Trophoblast cell (in vitro differentiated cells and primary cell): ENCODE measurements around the gene COL6A3.

Experiments used
- DNase-seq, 2 donors: peaks; one replicate each; pipeline ENCODE4 v3.0.0-alpha.2; 2016
- H2AFZ ChIP-seq: 2 replicates; pipeline ENCODE4 v1.6.1; 2013; ENCODE audit warnings: low read length, moderate library complexity, mild to moderate bottlenecking; ENCODE audit not compliant: insufficient read depth, poor library complexity
- H2AK5ac ChIP-seq: 2 replicates; pipeline ENCODE4 v1.6.1; 2013; ENCODE audit warnings: mild to moderate bottlenecking, low read length
- H2BK120ac ChIP-seq: 2 replicates; pipeline ENCODE4 v1.6.1; 2013; ENCODE audit warnings: low read length, mild to moderate bottlenecking, moderate library complexity; ENCODE audit not compliant: insufficient read depth, poor library complexity
- H2BK12ac ChIP-seq: 2 replicates; pipeline ENCODE4 v1.6.1; 2013; ENCODE audit warnings: mild to moderate bottlenecking, low read length, moderate library complexity
- H2BK5ac ChIP-seq: 2 replicates; pipeline ENCODE4 v1.6.1; 2013; ENCODE audit warnings: low read length, low read depth, moderate library complexity, mild to moderate bottlenecking; ENCODE audit not compliant: poor library complexity
- H3K14ac ChIP-seq: 2 replicates; pipeline ENCODE4 v1.6.1; 2013; ENCODE audit warnings: mild to moderate bottlenecking, low read length
- H3K18ac ChIP-seq: 2 replicates; pipeline ENCODE4 v1.6.1; 2013; ENCODE audit warnings: mild to moderate bottlenecking, low read length
- H3K23ac ChIP-seq: 2 replicates; pipeline ENCODE4 v1.6.1; 2013; ENCODE audit warnings: low read length
- H3K27ac ChIP-seq: 2 replicates; pipeline ENCODE4 v1.5.1; 2013; ENCODE audit warnings: low read depth, mild to moderate bottlenecking, inconsistent platforms, low read length, moderate library complexity
- H3K27me3 ChIP-seq: 2 replicates; pipeline ENCODE4 v1.6.1; 2013; ENCODE audit warnings: inconsistent platforms, mild to moderate bottlenecking, low read length, moderate library complexity; ENCODE audit not compliant: insufficient read depth
- H3K36me3 ChIP-seq, 2 experiments: 1 replicate in 1 of 2; 2 replicates in 1 of 2; pipeline ENCODE4 v1.6.1; 2013; ENCODE audit warnings: low read length in 2 of 2, mild to moderate bottlenecking in 2 of 2, moderate library complexity in 1 of 2; ENCODE audit not compliant: insufficient read depth in 2 of 2, control insufficient read depth in 1 of 2
- H3K4ac ChIP-seq: 2 replicates; pipeline ENCODE4 v1.6.1; 2013; ENCODE audit warnings: low read depth, mild to moderate bottlenecking, low read length, moderate library complexity
- H3K4me1 ChIP-seq, 2 experiments: 1 replicate in 1 of 2; 2 replicates in 1 of 2; pipeline ENCODE4 v1.6.1; 2013; ENCODE audit warnings: low read length in 2 of 2, mild to moderate bottlenecking in 2 of 2, moderate library complexity in 1 of 2; ENCODE audit not compliant: insufficient read depth in 2 of 2, control insufficient read depth in 1 of 2
- H3K4me2 ChIP-seq: 2 replicates; pipeline ENCODE4 v1.6.1; 2013; ENCODE audit warnings: inconsistent platforms, mild to moderate bottlenecking, low read length, moderate library complexity
- H3K4me3 ChIP-seq: 2 replicates; pipeline ENCODE4 v1.5.1; 2013; ENCODE audit warnings: mild to moderate bottlenecking, low read depth, low read length, inconsistent platforms
- H3K79me1 ChIP-seq: one replicate; pipeline ENCODE4 v1.6.1; 2013; ENCODE audit warnings: low read length
- H3K79me2 ChIP-seq: 2 replicates; pipeline ENCODE4 v1.6.1; 2013; ENCODE audit warnings: low read length, mild to moderate bottlenecking; ENCODE audit not compliant: control insufficient read depth, insufficient read depth, poor library complexity
- H3K9ac ChIP-seq: 2 replicates; pipeline ENCODE4 v1.6.1; 2013; ENCODE audit warnings: mild to moderate bottlenecking, low read length
- H3K9me3 ChIP-seq: 2 replicates; pipeline ENCODE4 v1.6.1; 2013; ENCODE audit warnings: low read depth, mild to moderate bottlenecking, control low read depth, inconsistent platforms, low read length; ENCODE audit not compliant: insufficient read depth
- H4K12ac ChIP-seq: 2 replicates; pipeline ENCODE4 v1.6.1; 2013; ENCODE audit warnings: low read depth, mild to moderate bottlenecking, low read length, moderate library complexity
- H4K8ac ChIP-seq: 2 replicates; pipeline ENCODE4 v1.6.1; 2013; ENCODE audit warnings: low read depth, mild to moderate bottlenecking, low read length, moderate library complexity
- H4K91ac ChIP-seq: one replicate; pipeline ENCODE4 v1.6.1; 2013; ENCODE audit warnings: low read depth, mild to moderate bottlenecking, low read length, moderate library complexity
- WGBS: extraction: QIAGEN DNeasy Blood & Tissue Kit; methylation state at CpG from one replicate; pipeline ENCODE4 v1.1.7; 2013; ENCODE audit warnings: missing lambda C conversion rate; ENCODE audit not compliant: insufficient read length, insufficient coverage; ENCODE audit errors: extremely low coverage; 5-methylcytosine and 5-hydroxymethylcytosine counted together

Gene COL6A3

DNA sequence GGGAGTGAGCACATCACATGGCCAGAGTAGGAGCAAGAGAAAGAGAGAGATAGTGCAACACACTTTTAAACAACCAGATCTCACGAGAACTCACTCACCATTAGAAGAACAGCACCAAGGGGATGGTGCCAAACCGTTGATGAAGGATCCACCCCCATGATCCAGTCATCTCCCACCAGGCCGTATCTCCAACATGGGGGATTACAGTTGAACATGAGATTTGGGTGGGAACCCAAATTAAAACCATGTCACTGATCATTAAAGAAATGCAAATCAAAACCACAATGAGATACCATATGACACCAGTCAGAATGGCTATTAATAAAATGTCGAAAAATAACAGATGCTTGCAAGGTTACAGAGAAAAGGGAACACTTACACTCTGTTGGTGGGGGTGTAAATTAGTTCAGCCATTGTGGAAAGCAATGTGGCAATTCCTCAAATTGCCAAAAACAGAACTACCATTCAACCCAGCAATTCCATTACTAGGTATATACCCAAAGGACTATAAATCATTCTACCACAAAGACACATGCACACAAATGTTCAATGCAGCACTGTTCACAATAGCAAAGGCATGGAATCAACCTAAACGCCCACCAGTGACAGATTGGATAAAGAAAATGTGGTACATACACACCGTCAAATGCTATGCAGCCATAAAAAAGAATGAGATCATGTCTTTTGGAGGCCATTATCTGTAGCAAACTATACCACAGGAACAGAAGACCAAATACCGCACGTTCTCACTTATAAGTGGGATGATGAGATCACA, 137.1 kb downstream of the COL6A3 start:
- no peaks in the 10 kb centered on the region for H3K36me3 ChIP-seq
- no peak overlapping the region for H3K9ac ChIP-seq
- no CpG with 5 or more reads among the region's 8 CpGs for WGBS
- peak overlapping the region; percentile 23 for H2BK120ac ChIP-seq
- no peak overlapping the region for H4K8ac ChIP-seq
- peak overlapping the region; percentile 51 for H2BK5ac ChIP-seq
- H3K79me1 ChIP-seq = peaks cover 17% of the 10 kb centered on the region
- peak overlapping the region; percentile 56 for H4K91ac ChIP-seq
- no peaks in the 10 kb centered on the region for H3K79me2 ChIP-seq
- no peak overlapping the region for H3K4ac ChIP-seq
- no peak overlapping the region for H4K12ac ChIP-seq
- H3K27ac ChIP-seq = no peak overlapping the region
- no peak overlapping the region for H2AK5ac ChIP-seq
- H3K9me3 ChIP-seq = peaks cover 2% of the 10 kb centered on the region
- H3K4me3 ChIP-seq = no peak overlapping the region
- H3K23ac ChIP-seq = no peak overlapping the region
- H3K27me3 ChIP-seq = no peaks in the 10 kb centered on the region
- DNase-seq = no peak
- no peak overlapping the region for H3K18ac ChIP-seq
- no peaks in the 10 kb centered on the region for H3K4me1 ChIP-seq
- no peak overlapping the region for H3K4me2 ChIP-seq
- H3K14ac ChIP-seq = no peak overlapping the region
- H2AFZ ChIP-seq = no peak overlapping the region
- peak overlapping the region; percentile 1 for H2BK12ac ChIP-seq
